ENCODE measurements around the gene KRT77. TPM values are rescaled to one million over a fixed set of nuclear protein-coding genes. Genes with fewer than 3 reads are reported as not detected.
"Not testable (repeated sequence)": the region's sequence is repeated elsewhere in the genome, so short reads cannot be mapped to it uniquely, and the experiment has no call there.

Gene KRT77
- not detected for total RNA-seq

- no peak for DNase-seq (ENCODE audit: low spot score)
Observed at GRCh38 chr12:52703424-52703823, at the start of gene KRT77. TSS of gene KRT77 (minus strand) at chr12:52703524. CDS start at chr12:52703434, 90 bp downstream.

GRCh38 chr12:52752516-52752915 is 49.2 kb upstream of the KRT77 start:
- no peak for DNase-seq (ENCODE audit: low spot score)

- no peak for DNase-seq (ENCODE audit: low spot score)
Observed at GRCh38 chr12:52751795-52752194, 48.5 kb upstream of the KRT77 start.

DNA sequence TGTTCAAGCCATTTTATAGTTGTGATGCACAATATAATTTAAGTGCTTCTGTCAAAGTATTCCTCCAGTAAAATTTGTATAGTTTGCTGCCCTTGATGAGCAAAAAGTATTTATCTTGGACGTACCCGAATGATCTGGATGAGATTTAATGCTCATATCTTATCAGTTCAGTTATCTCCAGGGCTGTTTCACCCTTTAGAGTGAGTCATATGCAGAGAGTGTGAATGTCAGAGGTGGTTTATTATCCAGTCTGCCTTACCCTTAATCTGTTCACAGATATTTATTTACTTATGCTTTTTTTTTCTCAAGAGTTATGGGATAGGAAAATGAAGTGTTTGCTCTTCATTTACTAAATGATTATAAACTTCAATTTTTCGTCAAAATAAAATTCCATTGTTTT is 47.2 kb upstream of the KRT77 start:
- not testable (repeated sequence) for DNase-seq (ENCODE audit: low spot score)

GRCh38 chr12:52749827-52750226 is 46.5 kb upstream of the KRT77 start:
- no peak for DNase-seq (ENCODE audit: low spot score)

GRCh38 chr12:52748578-52748977 is 45.3 kb upstream of the KRT77 start:
- DNase-seq (ENCODE audit: low spot score): no peak

DNA sequence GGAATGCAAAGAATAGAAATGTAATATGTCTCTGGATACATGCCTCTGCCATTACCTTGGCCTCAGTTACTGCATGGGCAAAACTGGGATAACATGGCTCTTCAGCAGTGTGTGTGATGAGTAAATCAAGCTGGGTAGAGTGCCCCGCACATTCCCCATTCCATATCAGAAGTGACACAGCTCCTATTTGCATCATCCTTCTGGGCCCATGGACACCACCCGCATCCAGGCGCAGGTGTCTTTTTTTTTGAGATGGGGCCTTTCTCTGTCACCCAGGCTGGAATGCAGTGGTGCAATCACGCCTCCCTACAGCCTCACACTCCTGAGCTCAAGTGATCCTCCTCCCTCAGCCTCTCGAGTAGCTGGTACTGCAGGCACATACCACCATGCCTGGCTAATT is 42.2 kb upstream of the KRT77 start:
- no peak for DNase-seq (ENCODE audit: low spot score)

DNA sequence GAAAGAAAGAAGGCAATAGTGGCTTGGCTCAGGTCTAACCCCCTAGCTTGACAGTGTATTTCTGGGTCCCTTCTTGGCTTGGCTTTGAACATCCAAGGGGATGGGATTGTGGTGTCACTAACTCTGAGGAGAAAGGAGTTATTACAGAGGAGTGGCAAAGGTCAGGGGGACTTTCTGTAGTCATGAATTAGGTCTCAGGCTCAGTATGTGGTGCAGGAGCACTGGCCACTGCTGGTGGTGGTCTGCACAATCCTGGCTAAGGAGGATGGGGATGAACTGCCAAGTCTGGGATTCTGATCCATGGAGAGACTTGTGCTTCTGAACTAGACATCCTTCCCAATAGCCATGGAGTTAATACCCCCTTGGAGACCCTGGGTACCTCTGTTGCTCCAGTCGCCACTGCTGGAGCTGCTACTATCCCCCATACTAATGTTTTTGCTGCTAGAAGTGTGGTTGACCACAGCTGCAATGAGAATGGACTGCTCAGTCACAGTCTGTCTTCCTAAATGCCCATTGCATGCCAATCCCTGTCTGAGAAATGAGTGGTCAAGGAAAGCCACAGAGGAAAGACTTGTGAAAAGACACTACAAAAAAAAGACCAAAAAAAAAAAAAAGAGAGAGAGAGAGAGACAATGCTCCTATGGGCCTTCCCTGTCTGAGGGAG is 41.3 kb upstream of the KRT77 start:
- no peak for DNase-seq (ENCODE audit: low spot score)

- DNase-seq (ENCODE audit: low spot score): no peak
Observed at GRCh38 chr12:52742822-52743457, 39.6 kb upstream of the KRT77 start.

DNA sequence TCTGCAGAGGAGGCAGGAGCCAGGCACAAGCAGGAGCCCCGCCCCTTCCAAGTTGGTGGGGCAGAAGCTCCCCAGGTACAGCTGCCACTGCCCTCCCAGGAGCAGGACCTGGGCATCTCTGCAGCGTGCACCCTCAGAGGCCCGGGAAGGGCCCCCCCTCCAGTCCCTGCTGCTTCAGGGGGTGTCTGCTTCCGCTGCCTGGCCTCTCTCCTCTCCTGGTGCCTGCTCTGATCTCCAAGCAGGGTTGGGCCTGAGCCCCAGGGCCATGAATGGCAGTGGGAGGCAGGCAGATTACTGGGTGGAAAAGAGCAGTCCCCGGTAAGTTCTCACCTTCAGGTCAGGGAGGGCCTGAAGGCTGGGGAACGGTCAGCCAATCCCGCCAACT is 38.9 kb upstream of the KRT77 start:
- no peak for DNase-seq (ENCODE audit: low spot score)

- DNase-seq (ENCODE audit: low spot score): peak; percentile 58
Observed at GRCh38 chr12:52741375-52742195, 38.3 kb upstream of the KRT77 start.

GRCh38 chr12:52740584-52740983 is 37.3 kb upstream of the KRT77 start:
- no peak for DNase-seq (ENCODE audit: low spot score)

DNA sequence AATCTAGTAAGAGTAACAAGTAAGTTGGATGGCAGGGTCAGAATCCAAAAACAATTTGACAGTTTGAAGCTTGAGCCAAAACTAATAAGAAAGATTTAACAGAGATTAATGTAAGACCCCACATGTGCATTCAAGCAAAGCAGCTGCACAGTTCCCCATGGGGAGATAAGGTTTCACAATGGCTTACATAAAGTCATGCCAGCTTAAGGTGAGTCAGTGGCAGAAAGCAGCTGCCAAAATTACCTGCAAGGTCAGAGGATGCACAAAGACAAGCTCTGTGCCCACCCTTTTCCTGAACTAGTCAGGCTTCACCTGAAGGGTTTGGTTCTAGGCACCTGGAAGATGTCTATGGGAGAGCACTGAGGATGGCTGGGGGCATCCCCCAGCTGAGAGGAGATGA is 36.6 kb upstream of the KRT77 start:
- DNase-seq (ENCODE audit: low spot score): no peak

DNA sequence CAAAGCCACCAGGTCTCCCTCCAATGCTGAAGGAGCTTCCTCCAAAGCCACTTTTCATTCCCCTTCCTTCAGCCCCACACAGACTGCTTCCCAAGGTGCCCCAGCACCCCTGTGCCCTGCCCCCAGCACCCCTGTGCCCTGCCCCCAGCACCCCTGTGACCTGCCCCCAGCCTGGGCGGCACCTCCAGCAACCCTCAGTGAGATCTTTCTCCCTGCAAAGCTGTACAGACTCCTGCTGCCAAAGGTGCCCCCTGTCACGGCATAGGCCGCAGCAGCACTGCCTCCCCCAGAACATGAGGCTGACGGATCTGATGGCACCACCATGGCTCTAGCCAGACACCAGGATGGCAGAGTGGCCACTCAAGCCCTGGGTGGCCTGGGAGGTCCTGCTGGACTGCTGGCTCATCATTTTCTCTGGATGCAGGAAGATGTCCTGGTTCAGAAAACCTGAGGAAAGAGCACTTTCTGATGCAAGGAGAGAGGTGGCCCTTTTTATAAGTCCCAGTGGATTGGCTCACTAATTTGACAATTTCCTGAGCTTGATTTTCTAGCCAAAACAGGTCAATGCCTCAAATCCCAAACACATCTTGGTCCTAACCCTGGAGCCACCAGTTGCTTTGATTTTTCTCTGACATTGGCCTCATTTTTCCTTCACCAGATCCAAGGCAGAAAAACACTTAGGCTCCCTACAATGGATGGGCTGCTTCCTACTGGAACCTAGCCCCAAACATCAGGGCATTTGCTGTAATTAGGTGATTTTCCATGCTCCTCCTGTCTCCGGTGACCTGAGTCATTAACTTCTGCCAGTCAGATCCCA is 32.7 kb upstream of the KRT77 start:
- DNase-seq (ENCODE audit: low spot score): no peak

DNA sequence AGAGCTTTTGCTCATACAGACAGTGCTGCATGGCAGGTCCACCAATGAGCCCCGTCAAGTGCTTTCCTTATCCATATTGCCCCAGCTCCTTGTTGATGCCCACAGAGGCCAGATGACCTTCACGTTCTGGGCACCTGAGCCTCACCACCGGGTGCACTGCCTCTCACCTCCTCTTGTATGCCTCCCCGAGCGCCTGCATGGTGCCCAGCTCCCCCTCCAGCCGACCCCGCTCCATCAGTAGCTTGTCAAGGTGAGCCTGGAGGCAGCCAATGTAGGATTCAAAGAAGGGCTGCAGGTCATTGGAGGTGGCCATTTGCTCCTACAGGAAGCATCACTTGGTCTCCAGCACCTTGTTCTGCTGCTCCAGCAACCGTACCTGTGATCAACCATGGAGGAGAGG is 31.8 kb upstream of the KRT77 start:
- DNase-seq (ENCODE audit: low spot score): no peak

GRCh38 chr12:52730793-52731192 is 27.5 kb upstream of the KRT77 start:
- DNase-seq (ENCODE audit: low spot score): no peak

GRCh38 chr12:52730383-52730782 is 27.1 kb upstream of the KRT77 start:
- no peak for DNase-seq (ENCODE audit: low spot score)

DNA sequence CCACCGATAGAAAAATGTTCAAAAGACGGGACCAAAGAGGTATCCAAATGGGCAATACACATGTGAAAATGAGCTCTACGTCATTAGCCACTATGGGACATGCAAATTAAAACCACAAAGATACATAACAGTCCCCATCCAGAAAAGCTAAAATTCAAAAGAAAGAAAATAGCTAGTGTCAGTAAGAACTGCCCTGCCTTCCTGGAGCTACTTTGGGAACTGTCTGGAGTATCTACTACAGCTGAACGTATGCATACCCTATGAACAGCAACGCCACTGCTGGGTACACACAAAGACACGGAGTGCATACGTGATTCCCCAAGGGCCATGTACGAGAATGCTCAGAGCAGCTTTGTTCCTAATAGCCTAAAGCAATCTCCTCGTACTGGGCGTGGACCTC is 25.8 kb upstream of the KRT77 start:
- DNase-seq (ENCODE audit: low spot score): no peak

DNA sequence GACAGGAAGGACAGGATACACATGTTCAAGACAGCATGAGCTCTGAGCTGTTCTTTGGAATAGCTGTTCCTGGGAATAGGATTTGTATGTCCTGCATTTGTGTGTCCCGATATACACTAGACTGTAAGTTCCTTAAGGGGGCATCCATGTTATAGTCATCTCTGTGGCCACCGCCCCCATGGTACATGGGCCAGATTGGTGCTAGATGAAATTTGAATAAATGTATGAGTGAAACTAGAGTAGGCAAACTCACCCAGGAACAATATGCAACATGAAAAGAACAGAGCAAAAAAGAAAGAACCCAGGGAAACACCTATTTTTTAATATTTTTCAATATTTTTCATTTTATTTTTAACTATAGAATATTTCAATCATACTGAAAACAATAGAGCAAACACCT is 25.1 kb upstream of the KRT77 start:
- no peak for DNase-seq (ENCODE audit: low spot score)

DNA sequence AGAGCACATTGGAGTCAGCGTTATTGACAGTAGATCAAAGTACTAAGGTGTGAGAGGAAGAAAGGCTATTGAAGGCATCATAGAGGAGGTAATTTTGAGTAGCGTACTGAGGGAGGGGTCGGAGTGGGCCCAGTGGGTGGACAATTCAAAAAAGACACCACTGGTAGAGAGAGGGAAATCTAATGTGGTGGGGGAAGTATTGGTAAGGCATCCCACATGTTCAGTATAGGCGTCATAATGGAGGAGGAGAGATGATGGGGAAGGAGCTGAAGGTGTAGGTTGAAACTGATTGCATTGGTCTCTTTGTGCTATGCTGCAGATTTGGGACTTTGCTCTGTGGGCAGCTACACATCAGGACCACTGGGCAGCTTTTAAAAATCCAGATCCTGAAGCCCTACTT is 23.7 kb upstream of the KRT77 start:
- DNase-seq (ENCODE audit: low spot score): no peak

GRCh38 chr12:52726451-52726850 is 23.1 kb upstream of the KRT77 start:
- DNase-seq (ENCODE audit: low spot score): no peak

DNA sequence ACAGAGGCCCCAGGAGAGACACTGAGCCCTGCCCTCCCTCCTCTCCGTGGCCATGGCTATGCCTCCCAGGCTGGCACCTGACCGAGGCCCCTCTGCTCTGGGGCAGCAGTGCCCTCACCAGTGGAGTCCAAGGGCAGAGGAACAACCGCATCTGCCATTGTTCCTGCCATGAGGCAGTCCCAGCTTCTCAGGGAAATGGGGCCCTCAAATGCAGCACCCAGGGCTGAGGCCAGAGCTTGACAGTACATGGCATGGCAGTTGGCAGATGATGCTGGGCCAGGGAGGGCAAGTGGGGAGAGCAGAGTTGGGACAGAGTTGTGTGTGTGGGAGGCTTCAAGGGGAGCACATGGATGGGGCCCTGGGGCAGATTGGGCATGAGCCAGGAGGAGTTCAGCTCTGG is 21.1 kb upstream of the KRT77 start:
- no peak for DNase-seq (ENCODE audit: low spot score)
